Prostate gland (tissue), 2 donors: ENCODE measurements around the gene SYT6.

Experiments
- CTCF ChIP-seq, 4 experiments: fragments of 200-600 bp in 2 of 4; fragments of 450-650 bp in 2 of 4; sonication (generic) in 2 of 4; IDR thresholded peaks; 1 replicate in 3 of 4; 2 replicates in 1 of 4; pipeline ENCODE4 v1.5.1; 2016 to 2019; ENCODE audit warnings: antibody characterized with exemption in 4 of 4, mild to moderate bottlenecking in 2 of 4, moderate library complexity in 2 of 4
- POLR2A ChIP-seq: fragments of 450-650 bp; IDR thresholded peaks from one replicate; pipeline ENCODE4 v1.6.1; 2016; ENCODE audit warnings: antibody characterized with exemption, mild to moderate bottlenecking

GRCh38 chr1:114116086-114116485 is 37.6 kb downstream of the SYT6 start:
- no peak for TF ChIP-seq CTCF (IDR thresholded peaks at IDR 0.05)
- no peak for TF ChIP-seq POLR2A
